HepG2 (cell line): ENCODE measurements around the gene SLC26A5.

Experiments
- HNRNPLL ChIP-seq: fragments of 200-400 bp; formaldehyde crosslinking; IDR thresholded peaks from 2 replicates; pipeline ENCODE4 v1.6.1; 2017; ENCODE audit warnings: mild to moderate bottlenecking, low read depth, low read length; ENCODE audit not compliant: poor library complexity, severe bottlenecking
- SALL2 ChIP-seq: sonication (generic); formaldehyde crosslinking; IDR thresholded peaks from 2 replicates; pipeline ENCODE4 v1.8.1; 2023; ENCODE audit warnings: mild to moderate bottlenecking, missing genetic modification reagents, inconsistent platforms

DNA sequence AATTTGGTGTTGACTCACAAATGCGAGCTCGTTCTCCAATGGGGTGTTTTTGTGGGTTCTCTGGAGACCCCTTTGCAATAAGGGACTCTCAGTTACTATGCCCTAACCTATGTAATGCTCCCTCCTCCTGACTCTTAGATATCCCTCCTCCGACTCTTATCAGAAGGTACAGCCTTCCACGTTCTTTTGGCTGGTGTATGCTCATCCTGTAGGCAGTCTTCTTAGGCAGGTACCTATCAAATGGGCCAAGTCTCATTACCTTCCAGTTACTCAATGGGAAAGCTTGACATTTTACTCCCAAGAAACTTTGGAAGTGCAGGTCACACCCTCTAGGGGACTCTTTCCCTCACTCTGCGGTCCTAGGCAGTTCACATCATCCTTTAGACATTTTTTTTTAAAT lies 32.6 kb downstream of the SLC26A5 start:
- TF ChIP-seq HNRNPLL (no peak), SALL2 (no peak)
